ENCODE measurements around the gene TNFAIP2. TPM values are rescaled to one million over a fixed set of nuclear protein-coding genes. Genes with fewer than 3 reads are reported as not detected.

TNFAIP2 gene, protein sequence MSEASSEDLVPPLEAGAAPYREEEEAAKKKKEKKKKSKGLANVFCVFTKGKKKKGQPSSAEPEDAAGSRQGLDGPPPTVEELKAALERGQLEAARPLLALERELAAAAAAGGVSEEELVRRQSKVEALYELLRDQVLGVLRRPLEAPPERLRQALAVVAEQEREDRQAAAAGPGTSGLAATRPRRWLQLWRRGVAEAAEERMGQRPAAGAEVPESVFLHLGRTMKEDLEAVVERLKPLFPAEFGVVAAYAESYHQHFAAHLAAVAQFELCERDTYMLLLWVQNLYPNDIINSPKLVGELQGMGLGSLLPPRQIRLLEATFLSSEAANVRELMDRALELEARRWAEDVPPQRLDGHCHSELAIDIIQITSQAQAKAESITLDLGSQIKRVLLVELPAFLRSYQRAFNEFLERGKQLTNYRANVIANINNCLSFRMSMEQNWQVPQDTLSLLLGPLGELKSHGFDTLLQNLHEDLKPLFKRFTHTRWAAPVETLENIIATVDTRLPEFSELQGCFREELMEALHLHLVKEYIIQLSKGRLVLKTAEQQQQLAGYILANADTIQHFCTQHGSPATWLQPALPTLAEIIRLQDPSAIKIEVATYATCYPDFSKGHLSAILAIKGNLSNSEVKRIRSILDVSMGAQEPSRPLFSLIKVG
- total RNA-seq = 73.4 TPM

GRCh38 chr14:103122947-103123633 is at the start of gene TNFAIP2:
Gene TNFAIP2 (plus strand): TSS chr14:103123461. CDS start chr14:103126458, 2,997 bp downstream.
- DNase-seq = no peak

DNA sequence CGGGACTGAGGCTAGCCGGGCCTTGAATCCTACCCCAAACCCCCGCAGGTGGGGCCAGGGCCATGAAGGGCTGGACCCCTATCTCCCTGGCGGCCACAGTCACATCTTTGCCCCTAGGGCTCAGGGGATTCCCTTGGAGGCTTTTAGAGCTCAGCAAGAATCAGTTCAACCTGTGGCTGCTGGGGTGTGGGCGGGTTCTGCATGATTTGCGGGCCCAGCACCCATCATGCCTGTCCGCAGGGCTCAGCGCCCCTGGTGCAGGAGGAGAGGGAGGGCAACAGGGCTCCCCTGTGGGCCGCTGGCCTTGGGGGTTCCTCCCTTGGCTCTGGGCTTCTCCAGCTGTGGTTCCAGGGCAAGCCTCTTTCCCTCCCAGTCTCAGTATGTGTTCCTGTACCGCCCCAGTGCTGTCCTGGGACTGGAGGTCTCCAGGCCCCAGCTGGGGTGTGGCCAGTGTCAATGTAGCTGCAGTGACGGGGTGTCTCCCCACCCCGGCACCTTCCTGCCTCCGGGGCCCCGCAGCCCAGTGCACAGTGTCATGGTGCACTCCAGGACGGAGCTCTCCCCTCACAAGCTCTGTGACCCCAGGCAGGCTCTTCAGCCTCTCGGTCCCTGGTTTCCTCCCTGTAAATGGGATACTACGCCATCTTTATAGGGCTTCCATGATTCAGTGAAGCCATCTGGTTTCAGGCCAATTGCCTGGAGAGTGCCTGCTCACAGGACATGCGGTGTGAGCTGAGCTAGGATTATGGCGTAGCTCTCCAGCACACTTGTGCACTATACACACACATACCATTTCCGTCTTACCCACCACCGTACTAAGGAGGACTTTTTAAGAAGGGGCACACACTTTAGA is 49.2 kb upstream of the TNFAIP2 start:
- DNase-seq = no peak

DNA sequence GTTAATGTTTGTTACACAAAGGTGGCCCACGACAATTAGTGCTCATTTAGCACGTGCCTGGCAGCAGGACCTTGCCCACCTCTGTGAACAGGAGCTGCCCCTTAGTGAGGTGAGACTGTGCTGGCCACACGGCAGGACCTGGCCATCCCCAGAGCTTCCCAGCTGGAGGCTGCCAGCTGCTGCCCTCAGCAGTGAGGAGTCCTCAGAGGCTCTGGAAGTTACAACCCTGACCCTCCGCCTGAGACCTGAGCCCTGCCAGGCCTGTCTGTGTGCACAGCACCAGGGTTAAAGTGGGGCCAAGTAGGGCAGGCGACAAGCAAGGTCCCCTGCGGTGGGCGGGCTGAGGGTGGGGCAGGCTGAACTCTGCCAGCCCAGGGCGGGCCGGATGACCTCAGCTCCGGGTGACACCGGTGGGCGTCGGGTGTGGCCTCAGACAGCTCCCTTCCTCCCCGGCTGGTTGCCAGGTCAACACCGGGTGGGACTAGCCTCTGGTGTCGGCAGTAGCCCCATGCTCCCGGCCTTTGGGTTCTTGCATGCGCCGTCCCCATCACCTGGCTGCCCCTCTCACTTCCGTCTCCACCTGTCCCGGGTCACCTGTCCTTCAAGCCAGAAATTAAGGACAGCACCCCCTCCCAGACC is 48.4 kb upstream of the TNFAIP2 start:
- DNase-seq = peak; percentile 27

DNA sequence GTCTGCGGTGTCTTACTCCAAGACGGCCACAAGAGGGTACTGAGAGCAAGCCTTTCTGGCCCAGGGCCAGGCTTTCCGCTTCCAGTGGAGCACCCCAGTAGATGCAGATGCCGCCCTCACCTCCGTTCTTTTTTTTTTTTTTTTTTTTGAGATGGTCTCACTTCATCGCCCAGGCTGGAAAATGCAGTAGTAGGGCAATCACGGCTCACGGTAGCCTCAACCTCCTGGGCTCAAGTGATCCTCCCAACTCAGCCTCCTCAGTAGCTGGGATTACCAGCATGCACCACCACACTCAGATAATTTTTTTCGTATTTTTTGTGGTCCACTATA is 44.9 kb upstream of the TNFAIP2 start:
- peak; percentile 88 for DNase-seq

DNA sequence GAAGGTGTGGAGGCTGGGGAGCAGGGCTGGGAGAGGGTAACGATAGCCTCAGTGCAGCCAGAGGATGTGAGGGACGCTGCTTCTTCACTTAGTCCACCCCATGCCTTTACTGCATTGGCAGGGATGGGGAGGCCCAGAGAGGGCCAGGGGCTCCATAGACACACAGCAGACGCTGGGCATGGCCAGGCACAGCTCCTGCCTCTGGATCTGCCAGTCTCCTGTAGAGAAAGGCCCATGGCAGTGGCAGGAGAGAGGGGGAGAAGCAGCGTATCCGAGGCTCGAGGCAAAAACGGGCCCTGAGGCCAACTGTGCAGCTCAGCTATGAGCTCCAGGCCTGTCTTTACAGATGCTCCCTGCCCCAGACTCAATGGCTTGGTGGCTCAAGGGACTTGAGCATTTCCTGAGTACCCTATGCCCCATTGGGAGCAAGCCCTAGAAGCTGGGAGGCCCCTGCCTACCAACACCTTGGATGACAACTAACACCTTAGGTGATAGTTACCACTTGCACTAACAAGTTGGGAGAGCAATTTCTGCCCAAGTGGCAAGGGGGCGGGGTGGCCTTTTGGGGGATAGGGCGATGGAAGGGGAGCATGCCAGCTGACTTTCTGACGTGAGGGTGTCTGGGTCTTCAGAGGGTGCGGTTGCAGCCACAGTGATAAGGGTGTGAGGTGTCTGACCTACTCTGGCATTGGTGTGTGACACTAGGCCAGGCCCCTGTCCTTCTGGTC is 44.2 kb upstream of the TNFAIP2 start:
- DNase-seq = no peak

DNA sequence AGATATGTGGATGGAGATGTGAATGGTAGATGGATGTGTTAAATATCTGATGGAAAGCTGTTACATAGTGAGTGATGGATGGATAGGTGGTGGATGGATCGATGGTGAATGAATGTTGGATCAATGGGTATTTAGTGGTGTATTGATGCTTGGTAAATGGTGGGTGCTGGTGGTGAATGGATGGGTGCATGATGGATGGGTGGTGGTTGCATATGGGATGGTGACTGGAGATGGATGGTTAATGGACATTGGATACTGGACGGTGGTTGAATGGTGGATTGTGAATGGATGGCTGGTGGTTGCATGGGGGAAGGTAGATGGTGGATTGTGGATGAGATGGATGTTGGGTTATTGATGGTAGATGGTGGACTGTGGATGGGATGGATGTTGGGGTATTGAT is 41.3 kb upstream of the TNFAIP2 start:
- no peak for DNase-seq

DNA sequence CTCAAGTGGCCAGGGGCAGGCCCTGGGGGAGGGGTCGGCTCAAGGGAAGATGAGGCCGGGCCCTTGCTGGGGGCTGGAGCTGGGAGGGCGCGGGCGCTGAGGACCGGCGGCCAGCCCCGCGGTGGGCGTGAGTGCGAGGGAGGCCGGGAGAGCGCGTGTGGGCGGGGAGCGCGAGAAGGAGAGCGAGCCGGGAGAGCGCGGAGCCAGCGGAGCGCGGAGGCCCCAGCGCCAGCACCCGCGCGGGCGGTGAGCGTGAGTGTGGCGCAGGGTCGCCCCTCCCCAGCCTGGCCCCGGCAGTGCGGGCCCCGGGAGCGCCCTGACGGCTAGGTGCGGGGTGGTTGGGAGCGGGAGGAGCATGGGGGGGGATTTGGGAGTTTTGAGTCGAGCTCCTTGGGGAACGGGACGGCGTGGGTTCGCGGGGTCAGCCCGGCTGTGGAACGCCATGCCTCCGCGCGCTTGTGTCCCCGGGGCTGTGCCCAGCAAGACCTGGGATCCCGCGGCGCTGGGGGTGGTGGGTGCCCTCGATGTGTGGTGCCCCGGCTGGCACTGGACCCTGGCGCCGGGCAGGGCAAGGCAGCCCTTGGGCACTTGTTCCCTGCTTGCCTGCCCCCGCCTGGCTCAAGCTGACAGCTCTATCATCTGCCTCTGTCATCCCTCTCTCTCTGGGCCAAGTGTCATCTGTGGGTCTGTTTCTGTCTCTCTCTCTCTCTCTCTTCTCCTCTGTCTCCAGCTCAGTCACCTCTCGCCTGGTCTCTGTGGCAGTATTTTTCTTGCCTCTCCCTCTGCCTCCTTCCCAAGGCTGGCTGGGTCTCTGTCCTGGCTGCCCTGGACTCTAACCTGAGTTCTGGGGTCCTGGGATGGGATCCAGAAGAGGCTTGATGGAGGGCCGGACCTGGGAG is 39.0 kb upstream of the TNFAIP2 start, which contains the start of gene LBHD2:
LBHD2 (plus strand) TSS at position 190 of the 899 bp plus-strand sequence. CDS start 1,803 bp downstream, outside the sequence.
- no peak for DNase-seq

GRCh38 chr14:103085106-103086091 is 37.9 kb upstream of the TNFAIP2 start:
- no peak for DNase-seq

DNA sequence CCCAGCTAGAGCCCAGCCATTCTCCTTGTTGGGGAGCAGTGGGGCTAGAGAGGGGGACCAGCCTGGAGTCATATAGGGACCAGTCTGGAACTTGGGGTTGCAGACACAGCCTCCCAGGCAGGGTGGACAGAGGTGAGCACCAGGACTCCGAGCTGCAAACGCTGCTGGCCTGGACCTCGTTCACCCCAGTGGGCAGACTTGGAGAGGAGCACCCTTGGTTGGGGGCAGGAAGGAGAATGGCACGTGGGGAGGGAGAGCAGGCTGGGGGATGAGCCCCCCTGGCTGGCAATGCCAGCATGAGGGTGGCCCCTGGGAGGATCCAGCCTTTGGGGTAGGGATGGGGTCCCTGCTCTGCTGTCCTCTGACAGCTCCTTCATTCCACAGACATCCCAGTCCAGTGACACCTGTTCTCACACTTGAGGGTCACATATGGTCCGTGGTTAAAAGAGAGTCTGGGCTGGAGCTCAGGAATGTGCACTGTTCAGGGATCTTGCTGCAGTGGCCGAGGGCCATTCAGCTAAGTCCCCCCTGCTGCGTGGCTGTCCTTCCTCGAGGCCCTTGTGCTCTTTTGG is 36.4 kb upstream of the TNFAIP2 start:
- DNase-seq = no peak

DNA sequence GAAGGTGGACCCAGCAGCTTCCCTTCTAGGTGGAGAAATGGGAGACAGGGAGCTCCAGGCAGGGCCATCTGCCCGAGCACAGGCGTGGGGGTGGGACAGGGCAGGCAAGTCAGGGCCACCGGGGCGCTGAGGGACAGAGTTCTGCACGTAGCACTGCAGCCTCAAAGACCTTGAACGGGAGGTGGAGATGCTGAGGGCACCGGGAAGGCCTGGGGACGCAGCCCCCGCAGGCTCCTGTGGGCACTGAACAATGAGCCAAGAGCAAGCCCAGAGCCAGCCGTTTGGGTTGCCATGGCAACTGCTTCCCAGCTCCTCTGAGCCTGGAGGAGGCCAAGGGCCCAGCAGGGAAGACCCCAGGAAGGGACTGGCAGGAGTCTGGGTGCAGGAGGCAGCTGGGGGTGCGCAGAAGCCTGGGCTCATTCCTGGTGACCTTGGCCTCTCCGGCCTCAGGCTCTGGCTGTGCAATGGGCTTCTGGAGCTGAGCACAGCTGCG is 35.9 kb upstream of the TNFAIP2 start:
- DNase-seq = no peak

DNA sequence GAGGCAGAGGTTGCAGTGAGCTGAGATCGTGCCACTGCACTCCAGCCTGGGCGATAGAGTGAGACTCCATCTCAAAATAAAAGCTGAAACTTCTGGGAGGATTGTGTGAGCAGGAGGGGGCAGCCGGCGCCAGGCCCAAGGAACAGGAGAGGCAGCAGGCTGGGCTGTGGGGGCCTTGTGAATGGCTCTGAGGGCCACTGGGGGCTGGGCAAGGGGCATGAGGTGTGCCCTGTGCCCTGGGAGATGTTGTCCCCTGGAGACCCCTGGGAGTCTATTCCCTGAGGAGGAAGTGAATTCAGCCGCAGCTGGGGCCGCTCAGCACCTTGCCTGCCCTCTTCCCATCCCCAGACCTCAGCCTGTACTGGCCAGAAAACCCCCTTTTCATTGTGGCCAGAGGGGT is 34.3 kb upstream of the TNFAIP2 start:
- no peak for DNase-seq

- DNase-seq = no peak
Observed at GRCh38 chr14:103089386-103090335, 33.6 kb upstream of the TNFAIP2 start.

GRCh38 chr14:103090481-103091020 is 32.7 kb upstream of the TNFAIP2 start:
- no peak for DNase-seq

DNA sequence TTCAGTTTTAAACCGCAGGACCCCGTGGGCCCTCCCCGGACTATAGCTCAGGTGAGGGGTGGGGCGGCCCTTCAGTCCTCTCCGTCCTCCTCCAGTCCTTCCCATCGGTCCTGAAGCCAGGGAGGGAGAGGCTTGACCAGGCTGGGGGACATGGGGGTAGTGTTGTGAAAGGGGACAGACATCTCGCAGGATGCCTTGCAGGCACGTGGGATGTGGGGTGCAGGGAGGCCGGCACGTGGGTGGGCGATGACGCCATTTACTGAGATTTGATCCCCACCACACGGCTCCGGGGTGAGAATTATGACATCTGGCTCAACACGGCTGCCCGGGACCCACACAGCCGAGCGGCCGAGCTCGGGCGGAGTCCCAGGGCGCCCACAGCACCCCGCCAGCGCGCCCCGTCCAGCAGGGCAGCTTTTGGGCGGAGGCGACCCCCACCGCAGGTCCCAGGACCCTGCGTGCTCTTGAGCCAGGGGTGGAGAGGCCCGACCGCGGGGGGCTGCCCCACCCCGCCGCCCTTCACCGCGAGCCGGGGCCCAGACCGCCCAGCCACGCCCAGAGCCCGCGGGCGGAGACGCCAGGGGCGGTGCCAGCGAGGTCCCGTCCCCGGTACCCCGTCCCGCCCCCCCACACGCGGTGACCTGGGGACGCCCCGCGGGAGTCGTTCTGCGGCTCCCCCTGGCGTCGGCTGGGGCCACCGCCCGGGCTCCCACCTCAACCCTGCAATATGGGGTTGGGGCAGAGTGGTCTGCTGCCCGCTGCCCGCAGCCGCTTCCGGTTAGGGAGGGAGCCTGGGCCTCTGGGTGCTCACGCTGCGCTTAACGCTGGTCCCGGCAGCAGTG is 32.0 kb upstream of the TNFAIP2 start:
- no peak for DNase-seq

GRCh38 chr14:103091883-103092222 is 31.4 kb upstream of the TNFAIP2 start:
- DNase-seq = no peak

All from tongue (tissue), 2 donors.